Measurements from ENCODE around the gene ZSWIM6.

DNA sequence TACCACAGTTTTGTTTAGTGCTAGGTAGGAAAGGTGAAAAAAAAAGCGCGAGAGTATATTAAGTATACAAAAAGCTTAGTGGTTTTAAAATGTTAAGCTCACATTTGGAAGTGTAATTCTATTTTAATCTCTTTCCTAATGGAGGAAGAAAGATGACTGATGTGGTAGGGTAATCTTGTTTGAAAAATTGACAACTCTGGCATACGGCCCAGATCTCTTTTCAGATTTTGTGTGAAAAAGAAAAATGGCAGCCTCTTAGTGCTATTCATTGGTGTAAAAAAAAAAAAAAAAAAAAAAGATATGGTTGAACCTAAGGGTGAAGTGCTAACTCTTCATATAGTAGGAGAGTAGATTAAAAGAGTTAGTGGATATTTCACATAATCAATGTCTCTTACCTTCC is 108.0 kb downstream of the ZSWIM6 start:
- TF ChIP-seq CTCF (IDR thresholded peaks at IDR 0.05; ENCODE audit: poor library complexity): no peak
- no peak for TF ChIP-seq EZH2 (IDR thresholded peaks at IDR 0.05; ENCODE audit: borderline replicate concordance)
- no peak for TF ChIP-seq EZH2phosphoT487 (IDR thresholded peaks at IDR 0.05; ENCODE audit: low read depth, severe bottlenecking, unreplicated experiment)
